Activated naive CD4-positive, alpha-beta T cell treated with anti-CD3 and anti-CD28 coated beads, Interleukin-2, amount 50 U/mL, for 72 hours (primary cell): ENCODE results near the gene ATP5F1B. TPM values are rescaled to one million over a fixed set of nuclear protein-coding genes. Genes with fewer than 3 reads are reported as not detected.
"Not testable (repeated sequence)": the region's sequence is repeated elsewhere in the genome, so short reads cannot be mapped to it uniquely, and the experiment has no call there.

Experiments used
- ATAC-seq, 2 donors: fragments of 150-1000 bp; cut with Tn5 transposase; 2 replicates each; pipeline ENCODE4 v1.10.0; 2021; ENCODE audit warnings: mild to moderate bottlenecking in 2 of 2, moderate library complexity in 2 of 2
- DNase-seq, 2 donors: peaks; one replicate each; pipeline ENCODE4 v3.0.0; 2021 to 2022; ENCODE audit warnings: low spot score in 2 of 2
- H3K27ac Mint-ChIP-seq, 2 donors: one replicate each; pipeline ENCODE4 v1.8.0; 2022; ENCODE audit warnings: mild to moderate bottlenecking in 2 of 2, mixed read lengths in 2 of 2
- H3K36me3 Mint-ChIP-seq, 2 donors: one replicate each; pipeline ENCODE4 v1.8.0; 2022; ENCODE audit warnings: mixed read lengths in 2 of 2
- H3K9me3 Mint-ChIP-seq, 2 donors: one replicate each; pipeline ENCODE4 v1.8.0; 2022; ENCODE audit warnings: mixed read lengths in 2 of 2
- total RNA-seq, 2 donors: library from RNA; stranded (reverse); gene quantifications; one replicate each; pipeline ENCODE4 v1.2.3, GENCODE V29; 2022

The ATP5F1B gene
- total RNA-seq, 2 donors from 2014 or later: 788 to 897 TPM

DNA sequence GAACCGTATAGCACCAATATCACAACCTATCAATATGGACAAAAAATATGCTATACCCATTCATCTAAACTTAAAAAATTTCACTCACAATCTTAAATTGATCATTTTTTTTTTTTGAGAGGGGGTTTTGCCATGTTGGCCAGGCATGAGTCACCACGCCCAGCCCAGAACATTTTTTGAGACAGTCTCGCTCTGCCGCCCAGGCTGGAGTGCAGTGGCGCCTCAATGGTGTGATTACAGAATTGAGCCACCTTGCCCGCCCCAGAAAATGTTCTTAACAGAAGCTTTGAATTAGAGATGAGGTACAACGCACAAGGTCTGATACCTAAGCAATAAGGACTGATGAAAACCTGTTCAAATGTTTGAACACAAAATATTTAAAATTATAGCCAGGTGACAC is 15.8 kb upstream of the ATP5F1B start:
- peak overlapping the region in 1 of 2 donors; percentile 70 for H3K27ac Mint-ChIP-seq
- ATAC-seq: no peak

DNA sequence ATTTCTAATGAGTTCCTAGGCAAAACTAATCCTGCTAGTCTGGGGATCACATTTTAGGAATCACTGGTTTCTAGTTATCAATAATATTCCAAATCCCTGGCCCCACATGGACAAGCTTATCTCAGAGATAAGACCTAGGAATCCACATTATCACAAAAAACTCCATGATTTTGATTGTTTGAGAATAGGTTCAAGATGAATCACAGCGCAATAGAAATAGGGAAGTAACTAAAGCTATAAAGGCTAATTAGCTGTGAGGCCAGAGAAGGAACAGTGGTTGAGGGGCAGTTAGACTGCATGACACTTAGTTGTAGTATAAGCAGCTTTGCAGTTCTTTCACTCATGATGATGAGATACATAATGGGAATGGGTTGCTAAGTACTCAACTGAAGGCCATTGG is 13.1 kb upstream of the ATP5F1B start:
- DNase-seq (no peak), ATAC-seq (no peak)
- Mint-ChIP-seq H3K27ac (peak overlapping the region in 1 of 2 donors; percentile 77), H3K9me3 (no peaks in the 10 kb centered on the region), H3K36me3 (peaks cover 0 to 21% of the 10 kb centered on the region in 2 donors)

More for the DNA sequence above, 15.8 kb upstream of the ATP5F1B start:
- H3K9me3 Mint-ChIP-seq: no peaks in the 10 kb centered on the region
- peaks cover 0 to 32% of the 10 kb centered on the region in 2 donors for H3K36me3 Mint-ChIP-seq
- no peak for DNase-seq

DNA sequence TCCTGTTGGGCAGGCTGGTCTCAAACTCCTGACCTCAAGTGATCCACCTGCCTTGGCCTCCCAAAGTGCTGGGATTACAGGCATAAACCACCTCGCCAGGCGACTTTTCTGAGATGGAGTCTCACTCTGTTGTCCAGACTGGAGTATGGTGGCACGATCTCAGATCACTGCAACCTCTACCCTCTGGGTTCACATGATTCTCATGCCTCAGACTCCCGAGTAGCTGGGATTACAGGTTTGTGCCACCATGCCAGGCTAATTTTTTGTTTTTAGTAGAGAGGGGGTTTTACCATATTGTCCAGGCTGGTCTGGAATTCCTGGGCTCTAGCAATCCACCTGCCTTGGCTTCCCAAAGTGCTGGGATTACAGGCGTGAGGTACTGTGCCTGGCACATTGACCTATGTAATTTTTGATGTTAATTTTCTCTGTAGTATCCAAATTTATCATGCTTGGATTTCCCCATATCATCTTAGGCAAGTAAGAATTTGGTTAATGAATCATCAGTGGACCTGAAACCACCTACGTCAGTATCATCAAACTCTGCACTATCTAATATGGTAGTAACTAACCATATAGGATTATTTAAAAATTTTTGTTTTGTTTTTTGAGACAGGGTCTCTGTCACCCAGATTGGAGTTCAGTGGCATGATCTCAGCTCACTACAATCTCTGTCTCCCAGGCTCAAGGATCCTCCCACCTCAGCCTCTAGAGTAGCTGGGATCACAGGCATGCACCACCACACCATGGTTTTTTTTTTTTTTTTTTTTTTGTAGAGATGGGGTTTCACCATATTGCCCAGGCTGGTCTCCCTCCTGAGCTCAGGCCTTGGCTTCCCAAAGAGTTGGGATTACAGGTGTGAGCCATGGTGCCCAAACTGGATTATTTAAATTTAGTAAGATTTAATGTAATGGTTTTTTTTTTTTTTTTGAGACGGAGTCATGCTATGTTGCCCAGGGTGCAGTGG is 11.9 kb upstream of the ATP5F1B start:
- peak; percentile 94 to 95 for ATAC-seq
- Mint-ChIP-seq H3K36me3 (peaks cover 0 to 21% of the 10 kb centered on the region in 2 donors), H3K9me3 (peaks cover 3 to 8% of the 10 kb centered on the region in 2 donors), H3K27ac (peak overlapping the region; percentile 75 to 77)
- DNase-seq: no peak

DNA sequence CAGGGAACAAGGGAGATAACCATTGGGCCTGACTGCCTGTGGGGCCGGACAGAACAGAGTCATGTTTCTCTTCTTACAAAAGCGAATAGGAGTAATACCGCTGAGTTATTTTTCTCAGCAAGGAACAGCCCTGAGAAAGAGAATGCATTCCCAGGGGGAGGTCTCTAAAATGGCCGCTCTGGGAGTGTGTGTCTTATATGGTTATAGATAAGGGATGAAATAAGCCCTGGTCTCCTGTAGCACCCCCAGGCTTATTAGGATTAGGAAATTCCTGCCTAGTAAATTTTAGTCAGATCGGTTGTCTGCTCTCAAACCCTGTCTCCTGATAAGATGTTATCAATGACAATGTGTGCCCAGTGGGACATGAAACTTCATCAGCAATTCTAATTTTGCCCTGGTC is 8.0 kb upstream of the ATP5F1B start:
- Mint-ChIP-seq H3K36me3 (peaks cover 0 to 23% of the 10 kb centered on the region in 2 donors), H3K27ac (peak overlapping the region in 1 of 2 donors; percentile 17)
- not testable (repeated sequence) for DNase-seq, ATAC-seq, H3K9me3 Mint-ChIP-seq

DNA sequence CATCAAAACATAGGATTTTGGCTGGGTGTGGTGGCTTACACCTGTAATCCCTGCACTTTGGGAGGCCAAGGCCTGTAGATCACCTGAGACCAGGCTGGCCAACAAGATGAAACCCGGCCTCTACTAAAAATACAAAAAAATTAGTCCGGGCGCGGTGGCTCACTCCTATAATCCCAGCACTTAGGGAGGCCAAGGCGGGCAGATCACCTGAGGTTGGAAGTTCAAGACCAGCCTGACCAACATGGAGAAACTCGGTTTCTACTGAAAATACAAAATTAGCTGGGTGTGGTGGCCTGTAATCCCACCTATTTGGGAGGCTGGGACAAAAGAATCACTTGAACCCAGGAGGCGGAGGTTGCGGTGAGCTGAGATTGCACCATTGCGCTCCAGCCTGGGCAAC is 2.2 kb upstream of the ATP5F1B start:
- not testable (repeated sequence) for H3K9me3 Mint-ChIP-seq, DNase-seq, ATAC-seq, H3K27ac Mint-ChIP-seq
- peaks cover 25 to 33% of the 10 kb centered on the region in 2 donors for H3K36me3 Mint-ChIP-seq

DNA sequence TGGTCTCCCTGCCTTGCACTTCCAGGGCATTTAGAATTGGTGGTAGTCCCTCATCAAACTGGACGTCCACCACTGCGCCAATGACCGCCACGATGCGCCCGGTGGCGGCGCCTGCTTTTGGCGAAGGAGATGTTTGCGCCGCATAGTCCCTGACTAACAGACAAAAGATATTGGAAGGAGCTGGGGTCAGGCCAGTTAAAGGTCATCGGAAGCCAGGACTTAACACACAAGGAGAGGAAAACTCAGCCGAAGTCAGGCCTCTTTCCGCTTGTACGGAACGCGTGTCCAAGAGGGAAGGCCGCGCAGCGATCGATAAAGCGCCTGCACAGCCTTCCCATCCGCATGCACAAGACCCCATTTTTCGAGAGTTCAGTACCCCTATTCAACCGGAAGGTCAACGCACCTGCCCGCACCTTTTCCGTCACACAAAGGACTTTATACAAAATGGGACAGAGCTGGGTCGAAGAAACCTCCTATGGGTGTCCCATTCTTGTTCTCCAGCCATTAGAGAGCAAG is 525 bp downstream of the ATP5F1B start:
- Mint-ChIP-seq H3K27ac (peak overlapping the region; percentile 95 to 99), H3K36me3 (peaks cover 33 to 37% of the 10 kb centered on the region in 2 donors), H3K9me3 (no peaks in the 10 kb centered on the region)
- ATAC-seq (no peak), DNase-seq (no peak)

DNA sequence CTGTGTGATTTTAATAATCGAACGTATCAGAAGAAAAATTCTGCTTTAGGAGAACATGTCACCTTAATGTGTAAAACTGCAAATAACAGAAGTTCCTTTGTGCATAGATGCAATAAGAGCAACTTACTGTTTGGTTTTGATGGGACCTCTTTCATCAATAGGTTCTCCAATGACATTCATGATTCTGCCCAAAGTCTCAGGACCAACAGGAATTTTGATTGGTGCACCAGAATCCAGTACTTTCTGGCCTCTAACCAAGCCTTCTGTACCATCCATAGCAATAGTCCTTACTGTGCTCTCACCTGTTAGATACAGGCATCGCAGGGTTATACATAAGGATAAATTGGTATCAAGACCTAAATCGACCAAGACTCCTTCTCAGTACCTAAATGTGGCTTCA is 1.1 kb downstream of the ATP5F1B start:
- Mint-ChIP-seq H3K9me3 (no peaks in the 10 kb centered on the region), H3K36me3 (peaks cover 33 to 43% of the 10 kb centered on the region in 2 donors), H3K27ac (peak overlapping the region; percentile 95 to 99)
- ATAC-seq (no peak), DNase-seq (no peak)

DNA sequence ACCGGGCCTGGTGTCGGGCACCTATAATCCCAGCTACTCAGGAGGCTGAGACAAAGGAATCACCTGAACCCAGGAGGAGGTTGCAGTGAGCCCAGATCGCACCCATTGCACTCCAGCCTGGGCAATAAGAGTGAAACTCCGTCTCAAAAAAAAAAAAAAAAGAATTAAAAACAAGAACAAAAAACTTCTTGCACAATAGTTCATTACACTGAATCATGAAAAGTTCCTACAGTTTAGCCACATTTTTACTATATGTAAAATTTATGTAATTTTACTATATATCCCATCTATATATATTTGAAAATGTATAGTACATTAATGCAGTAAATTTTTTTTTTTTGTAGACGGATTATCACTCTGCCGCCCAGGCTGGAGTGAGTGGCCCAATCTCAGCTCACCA is 4.6 kb downstream of the ATP5F1B start:
- Mint-ChIP-seq H3K9me3 (no peaks in the 10 kb centered on the region), H3K27ac (peak overlapping the region in 1 of 2 donors; percentile 87), H3K36me3 (peaks cover 33 to 60% of the 10 kb centered on the region in 2 donors)
- no peak for DNase-seq
- ATAC-seq: no peak

DNA sequence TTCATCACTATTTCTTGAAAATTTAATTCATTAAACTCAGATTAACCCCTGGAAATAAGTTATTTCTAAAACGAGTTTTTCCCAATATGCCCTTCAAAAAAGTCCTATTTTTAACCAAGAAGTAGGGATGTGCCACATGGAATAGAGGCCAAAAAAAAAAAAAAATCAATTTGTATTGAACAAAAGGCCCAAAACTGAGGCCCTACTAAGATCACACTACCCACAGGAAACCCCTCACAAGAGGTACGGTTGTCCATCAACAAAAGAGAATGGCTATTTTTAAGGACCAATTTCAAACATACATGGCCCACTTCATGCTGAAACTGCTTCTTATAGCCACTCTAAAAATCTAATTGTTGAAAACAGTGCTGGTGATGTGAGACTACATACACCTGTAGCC is 8.2 kb downstream of the ATP5F1B start:
- no peak for ATAC-seq
- Mint-ChIP-seq H3K27ac (peak overlapping the region; percentile 50 to 72), H3K9me3 (no peaks in the 10 kb centered on the region), H3K36me3 (peaks cover 10 to 29% of the 10 kb centered on the region in 2 donors)
- no peak for DNase-seq

DNA sequence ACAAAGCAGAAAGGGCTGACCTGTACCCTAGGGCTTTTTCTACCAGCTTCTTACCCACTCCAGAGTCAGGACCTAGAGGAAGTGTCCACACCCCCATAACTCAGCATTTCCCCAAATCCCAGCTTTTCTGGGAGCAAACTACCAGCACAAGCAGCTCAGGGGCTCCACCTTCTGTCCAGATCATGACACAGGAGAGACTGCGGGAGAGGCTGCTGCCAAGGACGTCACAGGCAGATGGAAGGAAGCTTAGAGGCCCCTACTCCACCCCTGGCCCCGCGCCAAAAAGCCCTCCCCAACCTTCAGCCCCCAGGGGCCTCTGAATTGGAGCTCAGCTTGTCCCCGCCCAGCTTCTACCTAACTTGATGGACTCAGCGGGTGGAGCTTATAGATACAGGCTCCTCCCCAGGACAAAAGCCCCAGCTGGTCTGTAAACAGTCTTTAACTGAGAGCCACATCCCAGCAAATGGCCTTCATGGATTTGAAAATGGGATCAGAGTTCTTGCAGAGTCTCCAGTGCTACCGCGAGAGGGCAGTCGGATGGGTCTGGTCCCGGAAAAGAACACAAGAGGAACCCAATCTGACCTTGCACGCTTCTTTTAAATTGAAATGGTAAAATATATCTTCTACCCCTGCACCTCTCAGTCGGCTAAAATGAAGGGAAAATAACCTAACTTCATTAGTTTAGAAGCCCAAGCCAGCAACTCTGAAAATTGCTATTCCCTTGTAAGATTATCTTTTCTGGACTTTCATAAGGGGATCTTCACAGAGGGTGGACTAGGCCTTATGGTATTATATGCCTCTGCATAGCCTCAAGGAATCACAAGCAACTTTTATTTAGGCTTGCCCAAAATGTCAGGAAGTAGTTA is 8.9 kb downstream of the ATP5F1B start:
- Mint-ChIP-seq H3K9me3 (no peaks in the 10 kb centered on the region), H3K36me3 (peaks cover 6 to 23% of the 10 kb centered on the region in 2 donors), H3K27ac (peak overlapping the region; percentile 91 to 92)
- peak; percentile 75 to 90 for DNase-seq
- peak; percentile 53 to 72 for ATAC-seq

DNA sequence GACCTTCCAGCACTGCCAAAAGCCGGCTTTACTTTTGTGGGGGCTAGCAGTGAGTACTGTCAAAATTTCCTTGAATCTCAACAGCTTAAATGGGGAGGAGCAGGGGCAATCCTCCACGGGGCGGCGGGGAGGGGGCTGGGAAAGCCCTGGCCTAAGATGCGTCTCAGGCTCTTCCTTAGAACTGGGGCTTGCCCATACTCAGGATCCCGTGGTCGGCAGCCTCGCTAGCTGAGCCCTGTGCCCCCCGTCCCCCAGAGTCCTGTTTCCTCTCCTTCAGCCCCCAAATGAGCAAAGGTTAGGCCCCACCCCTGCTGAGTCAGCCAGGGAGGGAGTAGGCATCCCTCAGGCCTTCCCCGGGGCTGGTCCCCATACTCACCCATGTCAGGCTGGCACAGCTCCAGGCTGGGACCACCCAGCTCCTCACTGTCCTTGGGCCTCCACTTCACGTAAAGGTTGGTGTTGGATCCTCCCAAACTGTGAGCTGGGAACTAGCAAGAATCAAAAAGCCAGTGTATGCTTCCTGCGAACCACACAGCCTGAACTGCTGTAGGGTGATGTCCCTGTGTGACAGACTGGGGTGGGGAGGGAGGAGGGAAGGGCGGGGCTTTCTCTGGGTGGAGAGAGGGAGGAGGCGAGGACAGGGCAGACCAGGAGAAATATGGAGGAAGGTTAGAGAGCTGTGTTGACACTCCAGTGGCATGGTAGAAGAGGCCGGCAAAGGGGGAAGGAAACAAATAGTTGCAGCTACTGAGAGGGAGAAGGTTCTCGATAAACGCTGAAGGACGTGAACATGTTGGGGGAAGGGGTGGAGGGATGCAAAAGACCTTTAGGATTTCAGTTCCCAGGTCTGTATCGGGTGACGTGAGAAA is 9.7 kb downstream of the ATP5F1B start:
- DNase-seq (peak; percentile 75 to 83), ATAC-seq (peak; percentile 79 to 85)
- Mint-ChIP-seq H3K9me3 (no peaks in the 10 kb centered on the region), H3K27ac (peak overlapping the region; percentile 91 to 92), H3K36me3 (peaks cover 6 to 23% of the 10 kb centered on the region in 2 donors)

DNA sequence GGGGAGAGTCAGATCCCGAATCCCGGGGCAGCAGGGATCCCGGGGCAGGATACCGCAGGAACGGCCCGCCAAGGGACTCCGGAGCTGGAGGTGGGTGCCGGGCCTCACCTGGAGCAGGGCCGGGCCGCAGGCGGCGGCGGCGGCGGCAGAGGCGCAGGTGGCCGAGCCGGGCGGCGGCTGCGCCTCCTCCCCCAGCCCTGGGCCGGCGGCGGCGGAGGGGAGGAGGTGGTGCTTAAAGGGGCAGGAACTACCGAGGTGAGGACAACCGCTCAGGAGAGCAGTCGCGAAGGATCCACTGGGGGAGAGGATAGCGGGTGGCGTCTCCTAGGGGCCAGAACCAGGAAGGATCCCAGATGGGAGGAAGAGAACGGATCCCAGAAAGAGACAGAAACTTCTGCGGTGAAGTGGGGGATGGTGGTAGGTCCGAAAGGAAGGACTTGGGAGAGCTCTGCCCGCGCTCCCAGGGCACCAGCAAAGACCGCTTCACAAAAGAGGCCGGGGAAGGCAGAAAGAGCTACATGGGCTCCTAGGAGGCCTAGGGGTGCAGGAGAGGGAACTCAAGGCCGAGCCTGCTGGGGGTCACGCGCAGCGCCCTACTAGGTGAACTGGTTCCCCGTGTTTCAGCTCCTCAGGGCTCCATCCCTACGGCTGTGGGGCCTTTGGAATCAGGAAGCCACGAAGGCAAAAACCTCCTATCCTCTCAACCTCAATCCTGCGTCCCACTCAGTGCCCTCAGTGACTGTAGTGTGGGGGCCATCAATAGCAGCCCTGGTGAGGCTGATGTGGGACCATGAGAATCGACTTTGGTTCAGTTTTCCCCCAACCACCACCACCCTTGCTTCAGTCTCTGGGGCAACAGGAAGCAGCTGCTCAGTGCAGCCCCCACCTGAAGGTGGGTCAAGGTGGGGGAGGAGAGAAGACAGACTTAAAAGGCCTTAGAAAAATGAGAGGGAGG is 10.7 kb downstream of the ATP5F1B start:
- DNase-seq (peak; percentile 72 to 77), ATAC-seq (peak; percentile 36 to 47)
- peaks cover 6 to 22% of the 10 kb centered on the region in 2 donors for H3K36me3 Mint-ChIP-seq
- H3K9me3 Mint-ChIP-seq: no peaks in the 10 kb centered on the region
- peak overlapping the region; percentile 91 to 92 for H3K27ac Mint-ChIP-seq

DNA sequence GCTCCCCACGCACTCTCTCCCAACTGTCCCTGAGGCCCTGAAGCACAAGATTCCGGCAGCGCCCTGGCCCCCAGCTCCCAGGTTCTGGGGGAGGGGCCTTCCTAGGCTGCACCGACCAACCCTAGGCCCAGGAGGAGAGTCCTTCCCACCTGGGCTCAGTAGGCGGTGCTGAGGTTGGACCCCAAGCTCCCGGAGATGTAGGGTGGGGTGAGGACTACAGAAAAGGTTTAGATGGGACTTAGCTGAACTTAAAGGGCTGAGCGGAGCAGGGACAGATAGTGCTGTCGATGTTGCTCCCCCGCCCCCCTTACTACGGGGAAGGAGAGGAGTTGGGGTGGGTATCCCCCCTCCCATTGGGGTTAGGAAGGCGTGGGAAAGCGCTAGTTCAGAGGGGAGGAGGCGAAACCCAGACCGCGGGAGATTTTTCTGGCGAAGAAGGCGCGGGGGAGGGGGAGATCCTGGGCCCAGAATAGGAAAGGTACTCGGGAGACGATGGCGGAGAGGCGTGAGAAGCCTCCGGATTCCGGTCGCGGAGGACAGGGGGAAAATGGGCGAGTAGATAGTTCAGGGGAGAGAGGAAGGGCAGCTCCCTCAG is 11.4 kb downstream of the ATP5F1B start:
- DNase-seq (no peak), ATAC-seq (no peak)
- no peaks in the 10 kb centered on the region for H3K9me3 Mint-ChIP-seq
- H3K27ac Mint-ChIP-seq: peak overlapping the region; percentile 91 to 92
- H3K36me3 Mint-ChIP-seq: peaks cover 7 to 18% of the 10 kb centered on the region in 2 donors

DNA sequence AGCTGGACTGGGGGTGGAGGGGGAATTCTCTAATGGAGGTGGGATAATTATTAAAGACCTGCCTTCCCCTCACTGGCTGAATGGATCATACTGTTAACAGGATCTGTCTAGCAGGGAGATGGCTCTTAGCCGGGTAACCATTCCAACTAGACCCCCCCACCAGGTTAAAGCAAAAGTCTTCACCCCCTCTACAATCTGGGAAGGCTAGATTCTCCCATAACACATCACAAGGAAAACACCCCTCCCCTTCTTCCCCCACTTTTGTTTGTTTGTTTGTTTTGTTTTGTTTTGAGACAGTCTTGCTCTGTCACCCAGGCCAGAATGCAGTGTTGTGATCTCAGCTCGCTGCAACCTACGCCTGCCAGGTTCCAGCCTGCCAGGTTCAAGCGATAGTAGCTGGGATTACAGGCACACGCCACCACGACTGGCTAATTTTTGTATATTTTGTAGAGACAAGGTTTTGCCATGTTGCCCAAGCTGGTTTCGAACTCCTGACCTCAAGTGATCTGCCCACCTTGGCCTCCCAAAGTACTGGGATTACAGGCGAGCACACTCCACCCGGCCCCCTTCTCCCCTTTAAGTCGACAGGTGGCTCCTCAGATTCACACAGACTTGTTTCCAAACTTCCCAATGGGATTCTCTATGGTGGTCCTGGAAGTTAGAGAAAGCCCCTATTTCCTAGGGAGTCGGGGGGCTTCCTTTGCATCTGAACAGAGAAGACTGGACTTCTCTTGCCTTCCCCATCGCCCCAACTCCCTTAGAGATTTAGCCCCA is 12.1 kb downstream of the ATP5F1B start:
- ATAC-seq (no peak), DNase-seq (no peak)
- no peaks in the 10 kb centered on the region for H3K9me3 Mint-ChIP-seq
- H3K36me3 Mint-ChIP-seq: peaks cover 14 to 20% of the 10 kb centered on the region in 2 donors
- peak overlapping the region in 1 of 2 donors; percentile 92 for H3K27ac Mint-ChIP-seq
